HG03175 (cell line): ENCODE results near the gene SLU7.
A peak's percentile ranks its signal among the peaks of the same experiment; 100 is the strongest.
"Not testable (repeated sequence)": the region's sequence is repeated elsewhere in the genome, so short reads cannot be mapped to it uniquely, and the experiment has no call there.

Experiments used
- ATAC-seq: cut with Tn5 transposase; IDR thresholded peaks from one replicate; pipeline ENCODE4 v1.9.1; 2021; ENCODE audit warnings: mild to moderate bottlenecking, moderate library complexity; ENCODE audit not compliant: unreplicated experiment

The SLU7 gene

DNA sequence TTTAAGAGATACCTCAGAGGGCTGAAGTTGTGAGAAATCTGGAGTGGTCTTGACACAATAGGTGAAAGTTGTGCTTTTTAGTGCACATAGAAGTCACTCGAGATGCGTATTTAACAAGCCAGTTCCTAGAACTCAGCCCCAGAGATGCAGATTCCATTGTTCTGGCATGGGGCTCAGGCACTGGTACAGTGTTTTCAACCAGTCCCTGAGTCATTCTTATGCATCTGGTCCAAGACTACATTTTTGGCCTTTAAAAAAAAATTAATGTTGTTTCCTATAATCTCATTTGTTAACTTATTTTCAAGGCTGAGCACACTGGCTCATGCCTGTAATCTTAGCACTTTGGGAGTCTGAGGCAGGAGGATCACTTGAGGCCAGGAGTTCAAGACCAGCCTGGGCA lies 32.4 kb upstream of the SLU7 start:
- ATAC-seq = no peak

DNA sequence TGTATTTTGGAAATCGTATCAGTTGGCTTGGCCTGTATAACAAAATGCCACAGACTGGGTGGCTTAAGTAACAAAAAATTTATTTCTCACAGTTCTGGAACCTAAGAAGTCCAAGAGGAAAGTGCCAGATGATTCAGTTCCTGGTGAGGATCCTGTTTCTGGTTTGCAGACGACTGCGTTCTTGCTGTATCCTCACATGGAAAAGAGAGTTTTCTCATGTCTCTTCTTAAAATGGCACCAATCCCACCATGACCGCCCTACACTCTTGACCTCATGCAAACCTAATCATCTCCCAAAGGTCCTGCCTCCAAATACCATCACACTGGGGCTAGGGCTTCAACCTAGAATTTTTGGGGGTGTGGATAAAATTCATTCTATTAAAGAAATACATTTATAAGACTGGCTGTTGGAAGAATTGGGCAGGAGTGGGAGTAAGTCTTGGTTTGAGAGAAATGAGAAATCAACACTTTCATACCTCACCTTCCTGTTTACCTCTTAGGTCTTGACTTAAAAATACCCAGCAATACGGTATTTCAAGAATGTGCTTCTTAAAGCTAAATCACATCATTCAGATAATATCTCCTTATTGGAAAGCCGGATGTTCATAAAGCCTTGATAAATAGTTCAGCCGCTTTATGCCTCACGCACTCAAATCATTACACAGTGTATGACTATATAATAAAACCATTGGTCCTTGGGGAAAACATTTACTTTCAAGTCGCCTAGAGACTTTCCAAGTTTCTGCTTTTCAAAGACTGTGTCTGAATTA lies 31.5 kb upstream of the SLU7 start:
- ATAC-seq = peak; percentile 52

- no peak for ATAC-seq
These were observed 30.6 kb upstream of the SLU7 start for GRCh38 chr5:160449458-160449857.

DNA sequence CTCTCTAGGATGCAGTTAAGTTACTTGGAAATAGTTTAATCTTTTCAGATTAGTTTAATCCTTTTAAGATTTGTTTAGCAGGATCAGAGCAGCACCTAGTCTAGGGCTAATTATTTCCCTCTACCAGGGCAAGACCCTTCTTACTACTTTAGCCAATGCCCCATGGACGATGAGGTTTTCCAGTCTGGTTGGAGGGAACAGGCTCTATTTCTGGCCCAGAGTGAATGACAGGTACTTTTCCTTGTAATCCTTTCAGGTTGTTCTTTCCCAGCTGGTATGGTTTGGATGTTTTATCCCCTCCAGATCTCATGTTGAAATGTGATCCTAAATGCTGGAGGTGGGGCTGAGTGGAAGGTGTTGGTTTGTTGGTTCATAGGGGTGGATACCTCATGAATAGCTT lies 30.0 kb upstream of the SLU7 start:
- no peak for ATAC-seq

- ATAC-seq = no peak
These were observed 26.9 kb upstream of the SLU7 start for GRCh38 chr5:160445751-160446150.

- ATAC-seq = peak; percentile 43
These were observed 26.3 kb upstream of the SLU7 start for GRCh38 chr5:160445132-160445531.

GRCh38 chr5:160444407-160444806 lies 25.5 kb upstream of the SLU7 start:
- ATAC-seq = no peak

DNA sequence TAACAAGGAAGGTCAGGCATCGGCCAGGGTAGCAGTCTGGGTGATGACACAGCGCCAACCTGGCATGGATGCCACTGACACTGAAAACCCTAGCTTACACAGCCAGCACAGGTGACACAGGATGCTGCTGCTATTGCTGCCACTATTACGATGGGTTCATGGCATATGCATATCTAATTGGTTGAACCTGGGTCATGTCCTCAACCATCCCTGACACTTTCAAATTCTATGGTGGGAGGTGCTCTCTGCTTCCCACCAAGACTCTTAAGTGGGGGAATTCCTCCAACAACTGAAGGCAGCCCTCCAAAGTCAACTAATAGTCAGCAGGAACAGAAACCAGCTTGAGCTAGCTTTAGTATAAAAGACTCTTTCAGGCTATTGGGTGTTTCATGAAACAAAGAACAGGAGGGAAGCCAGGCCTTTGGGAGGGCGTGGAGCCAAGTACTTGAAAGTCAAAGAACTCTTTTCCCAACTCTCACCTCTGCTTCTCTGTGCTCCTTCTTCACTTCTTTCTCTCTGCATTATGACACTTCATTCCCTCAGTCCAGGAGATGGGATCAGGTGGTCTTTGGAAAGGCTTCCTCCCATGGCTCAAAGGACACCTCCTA lies 24.0 kb upstream of the SLU7 start:
- no peak for ATAC-seq

GRCh38 chr5:160441311-160441781 lies 22.5 kb upstream of the SLU7 start:
- ATAC-seq = no peak

DNA sequence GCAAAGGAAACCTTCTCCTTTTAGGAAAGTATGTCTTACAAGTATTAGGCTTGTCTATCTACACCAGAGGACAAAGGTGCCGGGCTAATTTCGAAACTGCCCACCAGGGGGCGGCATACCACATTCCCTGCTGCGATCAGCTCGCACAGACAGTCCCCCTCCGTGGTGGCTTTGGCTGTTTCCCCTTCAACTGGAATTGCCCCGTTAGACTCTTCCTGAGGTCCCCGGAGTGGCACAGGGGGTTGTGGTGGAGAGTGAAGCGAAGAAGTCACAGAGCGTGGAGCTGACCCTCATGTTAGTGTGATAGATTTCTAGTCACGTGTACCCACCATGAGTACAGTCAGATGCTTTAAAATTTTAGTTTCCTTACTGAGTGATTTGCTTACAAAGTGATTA lies 20.3 kb upstream of the SLU7 start:
- peak; percentile 63 for ATAC-seq

DNA sequence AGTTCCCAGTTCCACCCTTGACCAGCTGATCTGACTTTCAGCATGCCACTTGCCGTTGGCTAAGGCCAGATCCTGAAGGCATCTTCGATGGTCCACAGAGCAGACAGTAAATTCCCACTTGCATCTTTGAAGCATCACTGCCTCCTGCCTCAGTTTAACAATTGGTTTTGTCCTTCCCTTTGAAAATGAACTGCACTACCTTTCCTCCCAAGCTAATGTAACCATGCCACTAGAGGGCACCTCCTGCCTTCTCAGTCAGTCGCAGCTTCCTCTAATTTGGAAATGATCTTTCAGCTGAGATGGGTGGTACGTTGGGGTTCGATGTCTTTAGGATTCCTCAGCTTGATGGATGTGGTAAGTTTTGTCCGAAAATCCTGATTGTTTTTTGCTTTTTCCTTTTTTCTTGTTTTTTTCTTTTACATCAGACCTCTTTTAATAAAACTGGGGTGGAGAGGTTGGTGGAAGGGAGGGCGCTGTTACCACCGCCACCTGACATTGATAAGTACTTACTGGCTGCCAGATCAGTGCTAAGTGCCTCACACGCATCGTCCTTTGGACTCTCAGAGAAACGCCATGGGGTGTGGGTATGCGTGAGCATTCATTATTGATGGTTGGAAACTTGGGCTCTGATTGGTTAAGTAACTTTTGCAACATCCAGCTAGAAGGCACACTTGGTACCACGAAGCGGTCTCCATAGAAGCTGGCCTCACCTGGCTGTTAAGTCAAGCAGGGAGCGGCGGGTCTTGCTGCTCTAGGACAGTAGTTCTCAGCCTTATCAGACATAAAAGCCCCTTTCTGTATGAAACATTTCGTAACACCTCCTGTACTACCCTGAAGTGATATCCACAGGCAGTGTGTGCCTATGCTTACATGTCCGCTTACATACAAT lies 19.7 kb upstream of the SLU7 start:
- peak; percentile 35 for ATAC-seq

GRCh38 chr5:160437271-160437670 lies 18.4 kb upstream of the SLU7 start:
- no peak for ATAC-seq

DNA sequence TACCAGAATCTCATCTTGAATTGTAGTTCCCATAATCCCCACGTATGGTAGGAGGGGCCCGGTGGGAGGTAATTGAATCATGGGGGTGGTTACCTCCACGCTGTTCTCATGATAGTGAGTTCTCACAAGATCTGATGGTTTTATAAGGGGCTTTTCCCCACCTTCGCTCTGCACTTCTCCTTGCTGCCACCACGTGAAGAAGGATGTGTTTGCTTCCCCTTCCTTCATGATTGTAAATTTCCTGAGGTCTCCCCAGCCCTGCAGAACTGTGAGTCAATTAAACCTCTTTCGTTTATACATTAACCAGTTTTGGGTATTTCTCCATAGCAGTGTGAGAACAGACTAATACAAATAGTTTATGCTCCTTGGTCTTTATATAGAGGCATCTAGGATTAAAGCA lies 17.8 kb upstream of the SLU7 start:
- not testable (repeated sequence) for ATAC-seq

DNA sequence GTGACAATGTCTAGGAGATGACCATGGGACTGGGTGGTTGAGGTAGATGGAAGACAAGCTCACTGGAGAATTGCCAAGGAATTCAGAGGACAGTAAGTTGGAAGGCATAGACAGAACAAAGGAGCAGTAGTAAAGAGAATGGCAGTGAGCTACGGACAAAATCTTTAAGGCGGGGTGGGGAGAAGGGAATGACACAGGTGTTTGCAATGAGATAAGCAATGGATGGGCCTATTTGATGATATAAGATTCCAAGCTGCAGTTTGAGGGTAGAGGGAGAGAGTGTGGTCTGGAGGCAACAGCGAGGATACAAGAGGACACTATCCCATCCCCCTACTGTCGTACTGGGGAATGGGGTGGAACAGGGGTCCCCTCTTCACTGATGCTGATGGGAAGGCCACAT lies 17.1 kb upstream of the SLU7 start:
- no peak for ATAC-seq

- ATAC-seq = no peak
These were observed 16.7 kb upstream of the SLU7 start for GRCh38 chr5:160435532-160435931.

GRCh38 chr5:160434022-160434531 lies 15.2 kb upstream of the SLU7 start:
- ATAC-seq = peak; percentile 68

DNA sequence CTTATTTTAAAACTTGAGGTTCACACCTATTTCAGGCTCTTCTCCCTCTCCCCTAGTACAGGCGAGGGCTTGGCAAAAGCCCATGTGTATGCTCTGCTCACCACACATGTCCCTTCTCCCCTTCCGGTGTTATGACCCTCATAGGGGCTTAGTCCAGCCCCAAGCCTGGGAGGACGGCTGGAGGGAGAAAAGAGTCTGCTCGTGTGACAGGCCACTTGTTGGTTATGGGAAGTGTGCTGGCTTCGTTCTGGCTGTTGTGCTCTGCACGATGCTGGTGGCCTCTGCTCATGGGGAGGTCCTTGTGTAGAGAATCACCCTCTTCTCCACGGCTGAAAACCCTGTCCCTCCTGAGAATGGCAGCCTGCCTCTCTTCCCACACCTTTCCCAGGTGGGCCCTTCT lies 13.9 kb upstream of the SLU7 start:
- ATAC-seq = no peak

DNA sequence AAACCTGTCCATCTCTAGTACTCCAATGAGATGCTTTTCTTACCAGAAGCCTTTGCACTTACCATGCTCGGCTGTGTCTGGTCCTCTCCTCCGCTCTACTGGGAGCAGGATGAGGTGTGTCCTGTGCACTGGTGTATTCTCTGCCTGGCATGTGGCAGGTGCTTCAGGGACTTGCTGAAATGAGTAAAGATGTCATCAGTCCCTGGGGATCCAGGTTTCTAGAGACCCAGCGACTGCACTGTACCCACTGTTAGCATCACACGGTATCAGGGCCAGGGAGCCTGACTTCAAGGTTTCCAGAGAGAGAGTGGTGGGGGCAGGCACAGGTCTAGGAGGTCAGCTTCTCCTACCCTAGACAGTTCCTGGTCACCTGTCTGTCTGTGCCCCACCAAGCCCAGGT lies 13.3 kb upstream of the SLU7 start:
- peak; percentile 31 for ATAC-seq

GRCh38 chr5:160427607-160428006 lies 8.7 kb upstream of the SLU7 start:
- ATAC-seq = no peak

DNA sequence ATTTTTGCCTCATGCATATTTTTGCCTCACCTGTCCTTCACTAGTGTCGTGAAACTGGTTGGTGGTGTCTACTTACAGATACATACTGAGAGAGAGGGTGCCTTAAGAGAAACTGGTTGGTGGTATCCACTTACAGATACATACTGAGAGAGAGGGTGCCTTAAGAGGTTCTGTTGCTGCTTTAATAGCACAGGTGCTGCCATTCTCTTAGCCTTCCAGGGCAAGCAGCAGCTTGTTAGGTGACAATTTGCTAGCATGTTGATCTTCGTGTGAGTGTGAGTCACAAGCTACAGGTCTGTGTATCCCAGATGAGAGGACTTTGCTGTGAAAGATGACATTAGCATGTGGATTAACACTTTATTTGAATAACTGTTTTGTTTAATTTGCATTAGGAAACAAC lies 4.2 kb upstream of the SLU7 start:
- ATAC-seq = no peak

GRCh38 chr5:160421625-160422258 lies 2.9 kb upstream of the SLU7 start, which contains the start of gene PTTG1:
Gene PTTG1, plus strand, starts transcription at chr5:160421855. Its CDS starts 458 bp downstream, at chr5:160422313.
- ATAC-seq = peak; percentile 75
